HEK293 (cell line): ENCODE data around the gene LTBP1.

Experiments
- CTCF ChIP-seq: fragments of 450-650 bp; formaldehyde crosslinking; IDR thresholded peaks from 2 replicates; pipeline ENCODE4 v1.5.1; 2016; ENCODE audit warnings: missing biosample characterization, missing genetic modification characterization
- TRIM28 ChIP-seq: IDR thresholded peaks from 2 replicates; pipeline ENCODE4 v1.6.1; 2011; ENCODE audit warnings: low read length, control low read depth, borderline replicate concordance

GRCh38 chr2:32952761-32953476, 6.2 kb downstream of the LTBP1 start:
- no peak for TF ChIP-seq CTCF (tag by site-specific recombination)
- no peak for TF ChIP-seq TRIM28
